ENCODE data around the gene PDE7B.

PDE7B gene

GRCh38 chr6:135971351-135971750 is 119.8 kb downstream of the PDE7B start:
- TF ChIP-seq CTCF (IDR thresholded peaks at IDR 0.05) = no peak
- no peak overlapping the region for H3K27ac ChIP-seq

GRCh38 chr6:135972150-135972549 is 120.6 kb downstream of the PDE7B start:
- H3K27ac ChIP-seq = no peak overlapping the region
- no peak for DNase-seq (ENCODE audit: low spot score)
- no peak for TF ChIP-seq CTCF (IDR thresholded peaks at IDR 0.05)
- no peak overlapping the region for H3K4me3 ChIP-seq

More at GRCh38 chr6:135971351-135971750, 119.8 kb downstream of the PDE7B start:
- DNase-seq (ENCODE audit: low spot score) = no peak
- H3K4me3 ChIP-seq = no peak overlapping the region

GRCh38 chr6:135972586-135972985 is 121.1 kb downstream of the PDE7B start:
- H3K4me3 ChIP-seq = no peak overlapping the region
- TF ChIP-seq CTCF (IDR thresholded peaks at IDR 0.05) = no peak
- H3K27ac ChIP-seq = no peak overlapping the region
- DNase-seq (ENCODE audit: low spot score) = no peak

GRCh38 chr6:135974426-135974825 is 122.9 kb downstream of the PDE7B start:
- Histone ChIP-seq H3K4me3 (no peak overlapping the region), H3K27ac (no peak overlapping the region)
- no peak for DNase-seq (ENCODE audit: low spot score)
- no peak for TF ChIP-seq CTCF (IDR thresholded peaks at IDR 0.05)

GRCh38 chr6:135976585-135976984 is 125.1 kb downstream of the PDE7B start:
- TF ChIP-seq CTCF (IDR thresholded peaks at IDR 0.05) = no peak
- H3K27ac ChIP-seq = no peak overlapping the region
- H3K4me3 ChIP-seq = no peak overlapping the region
- no peak for DNase-seq (ENCODE audit: low spot score)

GRCh38 chr6:135983093-135983492 is 131.6 kb downstream of the PDE7B start:
- no peak for TF ChIP-seq CTCF (IDR thresholded peaks at IDR 0.05)
- DNase-seq (ENCODE audit: low spot score) = no peak
- no peak overlapping the region for H3K27ac ChIP-seq
- no peak overlapping the region for H3K4me3 ChIP-seq

GRCh38 chr6:135983718-135984343 is 132.3 kb downstream of the PDE7B start:
- no peak overlapping the region for H3K27ac ChIP-seq
- no peak for TF ChIP-seq CTCF (IDR thresholded peaks at IDR 0.05)
- H3K4me3 ChIP-seq = no peak overlapping the region
- no peak for DNase-seq (ENCODE audit: low spot score)
